ENCODE results near the gene LYPD6.
A peak's percentile ranks its signal among the peaks of the same experiment; 100 is the strongest.

Gene LYPD6

DNA sequence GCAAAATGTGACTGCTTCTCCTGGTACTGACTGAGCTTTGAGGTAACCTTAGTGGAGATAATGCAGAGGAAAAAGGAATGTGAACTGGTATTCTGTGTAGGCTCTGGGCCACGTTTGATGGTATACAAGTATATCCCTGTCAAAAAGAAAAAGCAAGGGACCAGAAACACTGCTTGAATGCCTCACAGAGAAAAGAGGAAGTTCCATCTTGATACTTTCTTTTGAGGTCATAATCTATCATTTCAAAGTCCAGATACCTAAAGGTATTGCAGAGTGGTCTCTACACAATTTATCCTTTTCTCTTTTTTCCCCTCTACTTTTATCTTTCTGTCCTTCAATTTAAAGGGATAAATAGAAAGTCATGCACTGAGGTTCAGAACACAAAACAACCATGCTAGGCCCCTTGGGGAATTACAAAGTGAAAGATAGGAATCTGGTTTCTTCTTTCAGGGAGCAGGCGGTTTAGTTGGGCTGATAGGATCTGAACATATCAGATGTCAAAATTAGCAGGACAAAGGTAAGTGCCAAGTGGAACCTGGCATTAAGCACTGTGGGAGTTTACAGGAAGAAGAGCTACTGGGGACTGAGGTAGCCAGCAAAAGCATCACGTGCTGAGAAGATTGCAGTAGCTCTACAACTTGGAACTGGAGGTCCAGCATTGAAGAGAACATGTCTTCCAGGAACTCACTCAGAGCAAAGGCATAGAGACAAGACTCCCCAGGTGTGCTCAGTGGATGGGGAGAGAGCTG lies 121.2 kb downstream of the LYPD6 start:
- WGBS (ENCODE audit: extremely low coverage, insufficient coverage, insufficient read length): no CpG with 5 or more reads among the region's 3 CpGs
- H3K4me3 ChIP-seq (ENCODE audit: low read depth, low read length): no peak overlapping the region
- peaks cover 5% of the 10 kb centered on the region for H3K79me2 ChIP-seq (ENCODE audit: control insufficient read depth, insufficient read depth, low read length, poor library complexity)
- peak overlapping the region; percentile 98 for H3K27ac ChIP-seq (ENCODE audit: low read depth, low read length)
- H3K36me3 ChIP-seq (ENCODE audit: control insufficient read depth in 1 of 2, insufficient read depth in 2 of 2, low read length in 2 of 2): peaks cover 0 to 9% of the 10 kb centered on the region in 2 experiments
- no peaks in the 10 kb centered on the region for H3K9me3 ChIP-seq (ENCODE audit: insufficient read depth, low read depth, low read length)
- H3K4me2 ChIP-seq (ENCODE audit: low read length): no peak overlapping the region
- H3K27me3 ChIP-seq (ENCODE audit: insufficient read depth, low read length): no peaks in the 10 kb centered on the region
- H2BK12ac ChIP-seq (ENCODE audit: low read length): peak overlapping the region; percentile 99
- no peak overlapping the region for H2AK5ac ChIP-seq (ENCODE audit: low read length)
- peak overlapping the region; percentile 67 for H3K18ac ChIP-seq (ENCODE audit: low read length)
- DNase-seq: no peak
- peak overlapping the region; percentile 99 for H2BK120ac ChIP-seq (ENCODE audit: insufficient read depth, low read length, poor library complexity)
- peak overlapping the region; percentile 4 for H3K14ac ChIP-seq (ENCODE audit: low read length)
- H3K4me1 ChIP-seq (ENCODE audit: control insufficient read depth in 1 of 2, insufficient read depth in 2 of 2, low read length in 2 of 2): peaks cover 17 to 23% of the 10 kb centered on the region in 2 experiments
- no peak overlapping the region for H3K9ac ChIP-seq (ENCODE audit: low read length)
- no peak overlapping the region for H3K23ac ChIP-seq (ENCODE audit: low read length)
- H4K91ac ChIP-seq (ENCODE audit: low read depth, low read length): peak overlapping the region; percentile 98
- peaks cover 42% of the 10 kb centered on the region for H3K79me1 ChIP-seq (ENCODE audit: low read length)
- H2AFZ ChIP-seq (ENCODE audit: insufficient read depth, low read length, poor library complexity): no peak overlapping the region
- peak overlapping the region; percentile 0 for H3K4ac ChIP-seq (ENCODE audit: low read depth, low read length)
- H4K8ac ChIP-seq (ENCODE audit: low read depth, low read length): peak overlapping the region; percentile 57
- H2BK5ac ChIP-seq (ENCODE audit: low read depth, low read length, poor library complexity): peak overlapping the region; percentile 97
- H4K12ac ChIP-seq (ENCODE audit: low read depth, low read length): no peak overlapping the region

DNA sequence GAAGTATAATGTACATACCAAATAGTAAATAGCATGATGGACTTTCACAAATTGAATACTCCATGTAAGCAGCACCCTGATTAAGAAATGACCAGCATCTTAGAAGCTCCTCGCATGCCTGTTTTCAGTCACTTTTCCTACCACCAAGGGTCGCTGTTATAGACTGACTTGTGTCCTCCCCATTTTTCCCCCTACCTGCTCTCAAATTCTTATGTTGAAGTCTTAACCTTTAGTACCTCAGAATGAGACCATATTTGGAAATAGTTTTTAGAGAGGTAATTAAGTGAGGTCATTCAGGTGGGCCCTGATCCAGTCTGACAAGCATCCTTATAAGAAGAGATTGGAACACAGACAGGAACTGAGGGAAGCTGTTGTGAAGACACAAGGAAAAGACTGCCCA lies 125.9 kb downstream of the LYPD6 start:
- no peak overlapping the region for H3K23ac ChIP-seq (ENCODE audit: low read length)
- no peak overlapping the region for H3K4me3 ChIP-seq (ENCODE audit: low read depth, low read length)
- no peak overlapping the region for H3K4me2 ChIP-seq (ENCODE audit: low read length)
- H3K9ac ChIP-seq (ENCODE audit: low read length): no peak overlapping the region
- peaks cover 3% of the 10 kb centered on the region for H3K9me3 ChIP-seq (ENCODE audit: insufficient read depth, low read depth, low read length)
- peak overlapping the region; percentile 54 for H2AK5ac ChIP-seq (ENCODE audit: low read length)
- peaks cover 27% of the 10 kb centered on the region for H3K79me1 ChIP-seq (ENCODE audit: low read length)
- peak overlapping the region; percentile 92 for H2BK12ac ChIP-seq (ENCODE audit: low read length)
- peak overlapping the region; percentile 76 for H2BK5ac ChIP-seq (ENCODE audit: low read depth, low read length, poor library complexity)
- no peaks in the 10 kb centered on the region for H3K27me3 ChIP-seq (ENCODE audit: insufficient read depth, low read length)
- H3K14ac ChIP-seq (ENCODE audit: low read length): peak overlapping the region; percentile 61
- H3K79me2 ChIP-seq (ENCODE audit: control insufficient read depth, insufficient read depth, low read length, poor library complexity): peaks cover 4% of the 10 kb centered on the region
- H2BK120ac ChIP-seq (ENCODE audit: insufficient read depth, low read length, poor library complexity): peak overlapping the region; percentile 60
- peaks cover 7 to 10% of the 10 kb centered on the region in 2 experiments for H3K4me1 ChIP-seq (ENCODE audit: control insufficient read depth in 1 of 2, insufficient read depth in 2 of 2, low read length in 2 of 2)
- peak overlapping the region; percentile 64 for H3K27ac ChIP-seq (ENCODE audit: low read depth, low read length)
- WGBS (ENCODE audit: extremely low coverage, insufficient coverage, insufficient read length): no CpG with 5 or more reads among the region's 2 CpGs
- no peak overlapping the region for H3K4ac ChIP-seq (ENCODE audit: low read depth, low read length)
- H2AFZ ChIP-seq (ENCODE audit: insufficient read depth, low read length, poor library complexity): no peak overlapping the region
- H4K8ac ChIP-seq (ENCODE audit: low read depth, low read length): peak overlapping the region; percentile 10
- no peak for DNase-seq
- H4K91ac ChIP-seq (ENCODE audit: low read depth, low read length): peak overlapping the region; percentile 37
- H3K36me3 ChIP-seq (ENCODE audit: control insufficient read depth in 1 of 2, insufficient read depth in 2 of 2, low read length in 2 of 2): peaks cover 3 to 6% of the 10 kb centered on the region in 2 experiments
- no peak overlapping the region for H3K18ac ChIP-seq (ENCODE audit: low read length)
- no peak overlapping the region for H4K12ac ChIP-seq (ENCODE audit: low read depth, low read length)

DNA sequence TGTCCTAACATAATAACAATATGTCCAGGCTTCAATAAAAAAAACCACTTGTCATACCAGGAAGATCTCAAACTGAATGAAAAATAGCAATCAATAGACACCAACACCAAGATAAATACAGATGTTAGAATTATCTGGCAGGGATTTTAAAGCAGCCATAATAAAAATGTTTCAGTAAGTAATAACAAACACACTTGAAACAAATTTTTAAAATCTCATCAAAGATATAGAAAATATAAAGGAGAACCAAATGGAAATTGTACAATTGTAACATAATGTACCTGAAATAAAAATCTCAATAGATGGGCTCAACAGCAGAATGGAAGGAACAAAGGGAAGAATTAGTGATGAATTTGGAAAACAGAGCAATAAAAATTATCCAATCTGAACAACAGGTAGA lies 128.1 kb downstream of the LYPD6 start:
- no peaks in the 10 kb centered on the region for H3K27me3 ChIP-seq (ENCODE audit: insufficient read depth, low read length)
- H3K4me3 ChIP-seq (ENCODE audit: low read depth, low read length): no peak overlapping the region
- no peak overlapping the region for H3K14ac ChIP-seq (ENCODE audit: low read length)
- no peak for DNase-seq
- H2BK120ac ChIP-seq (ENCODE audit: insufficient read depth, low read length, poor library complexity): no peak overlapping the region
- H2BK5ac ChIP-seq (ENCODE audit: low read depth, low read length, poor library complexity): no peak overlapping the region
- H3K9ac ChIP-seq (ENCODE audit: low read length): no peak overlapping the region
- H3K36me3 ChIP-seq (ENCODE audit: control insufficient read depth in 1 of 2, insufficient read depth in 2 of 2, low read length in 2 of 2): peaks cover 3 to 6% of the 10 kb centered on the region in 2 experiments
- no peak overlapping the region for H2AFZ ChIP-seq (ENCODE audit: insufficient read depth, low read length, poor library complexity)
- H3K79me2 ChIP-seq (ENCODE audit: control insufficient read depth, insufficient read depth, low read length, poor library complexity): peaks cover 2% of the 10 kb centered on the region
- H3K9me3 ChIP-seq (ENCODE audit: insufficient read depth, low read depth, low read length): peaks cover 3% of the 10 kb centered on the region
- H3K4me2 ChIP-seq (ENCODE audit: low read length): no peak overlapping the region
- no peak overlapping the region for H3K4ac ChIP-seq (ENCODE audit: low read depth, low read length)
- H3K23ac ChIP-seq (ENCODE audit: low read length): no peak overlapping the region
- H3K79me1 ChIP-seq (ENCODE audit: low read length): peaks cover 16% of the 10 kb centered on the region
- no peak overlapping the region for H2BK12ac ChIP-seq (ENCODE audit: low read length)
- H4K12ac ChIP-seq (ENCODE audit: low read depth, low read length): no peak overlapping the region
- H4K8ac ChIP-seq (ENCODE audit: low read depth, low read length): no peak overlapping the region
- no peak overlapping the region for H3K27ac ChIP-seq (ENCODE audit: low read depth, low read length)
- peaks cover 3 to 5% of the 10 kb centered on the region in 2 experiments for H3K4me1 ChIP-seq (ENCODE audit: control insufficient read depth in 1 of 2, insufficient read depth in 2 of 2, low read length in 2 of 2)
- no peak overlapping the region for H2AK5ac ChIP-seq (ENCODE audit: low read length)
- no peak overlapping the region for H4K91ac ChIP-seq (ENCODE audit: low read depth, low read length)
- H3K18ac ChIP-seq (ENCODE audit: low read length): no peak overlapping the region

DNA sequence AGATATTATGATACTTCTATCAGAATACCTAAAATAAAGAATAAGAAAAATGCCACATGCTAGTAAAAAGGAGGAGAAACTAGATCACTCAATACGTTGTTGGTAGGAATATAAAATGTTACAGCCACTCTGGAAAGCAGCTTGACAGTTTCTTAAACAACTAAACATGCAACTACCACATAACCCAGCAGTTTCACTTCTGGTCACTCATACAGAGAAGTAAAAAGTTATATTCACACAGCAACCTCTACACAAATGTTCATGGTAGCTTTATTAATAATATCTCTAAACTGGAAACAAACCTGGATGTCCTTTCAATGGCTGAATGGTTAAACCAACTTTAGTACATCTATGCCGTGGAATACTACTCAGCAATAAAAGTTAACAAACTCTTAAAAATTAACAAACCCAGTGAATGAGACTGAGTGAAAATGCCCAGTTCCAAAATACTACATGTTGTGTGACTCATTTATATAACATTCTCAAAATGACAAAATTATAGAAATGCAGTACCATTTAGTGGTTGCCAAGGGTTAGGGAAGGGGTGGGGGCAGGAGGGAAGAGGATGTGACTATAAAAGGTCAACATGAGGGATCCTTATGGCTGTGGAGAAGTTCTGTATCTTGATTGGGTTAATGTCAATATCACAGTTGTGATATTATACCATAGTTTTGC lies 133.1 kb downstream of the LYPD6 start:
- no peak overlapping the region for H3K27ac ChIP-seq (ENCODE audit: low read depth, low read length)
- no peak overlapping the region for H4K91ac ChIP-seq (ENCODE audit: low read depth, low read length)
- H2BK5ac ChIP-seq (ENCODE audit: low read depth, low read length, poor library complexity): no peak overlapping the region
- no peaks in the 10 kb centered on the region for H3K36me3 ChIP-seq (ENCODE audit: control insufficient read depth in 1 of 2, insufficient read depth in 2 of 2, low read length in 2 of 2)
- no peak overlapping the region for H2AFZ ChIP-seq (ENCODE audit: insufficient read depth, low read length, poor library complexity)
- no peak for DNase-seq
- H3K23ac ChIP-seq (ENCODE audit: low read length): no peak overlapping the region
- no peak overlapping the region for H3K9ac ChIP-seq (ENCODE audit: low read length)
- peaks cover 2% of the 10 kb centered on the region for H3K79me2 ChIP-seq (ENCODE audit: control insufficient read depth, insufficient read depth, low read length, poor library complexity)
- no peak overlapping the region for H3K4ac ChIP-seq (ENCODE audit: low read depth, low read length)
- peaks cover 5 to 9% of the 10 kb centered on the region in 2 experiments for H3K4me1 ChIP-seq (ENCODE audit: control insufficient read depth in 1 of 2, insufficient read depth in 2 of 2, low read length in 2 of 2)
- no peak overlapping the region for H4K12ac ChIP-seq (ENCODE audit: low read depth, low read length)
- H2AK5ac ChIP-seq (ENCODE audit: low read length): no peak overlapping the region
- no peak overlapping the region for H3K4me3 ChIP-seq (ENCODE audit: low read depth, low read length)
- H3K18ac ChIP-seq (ENCODE audit: low read length): no peak overlapping the region
- no peaks in the 10 kb centered on the region for H3K27me3 ChIP-seq (ENCODE audit: insufficient read depth, low read length)
- no CpG with 5 or more reads among the region's 2 CpGs for WGBS (ENCODE audit: extremely low coverage, insufficient coverage, insufficient read length)
- no peaks in the 10 kb centered on the region for H3K9me3 ChIP-seq (ENCODE audit: insufficient read depth, low read depth, low read length)
- H3K14ac ChIP-seq (ENCODE audit: low read length): no peak overlapping the region
- H3K79me1 ChIP-seq (ENCODE audit: low read length): peaks cover 17% of the 10 kb centered on the region
- no peak overlapping the region for H3K4me2 ChIP-seq (ENCODE audit: low read length)
- H2BK12ac ChIP-seq (ENCODE audit: low read length): no peak overlapping the region
- no peak overlapping the region for H2BK120ac ChIP-seq (ENCODE audit: insufficient read depth, low read length, poor library complexity)
- H4K8ac ChIP-seq (ENCODE audit: low read depth, low read length): no peak overlapping the region
